UCSD-AML1 (cell line): Measurements from ENCODE around the gene CYB561D1.

Experiments
- DNase-seq: peaks from one replicate; lab custom pipeline; 2025; ENCODE audit not compliant: unreplicated experiment; lab: John Stamatoyannopoulos, UW

CYB561D1 gene

DNA sequence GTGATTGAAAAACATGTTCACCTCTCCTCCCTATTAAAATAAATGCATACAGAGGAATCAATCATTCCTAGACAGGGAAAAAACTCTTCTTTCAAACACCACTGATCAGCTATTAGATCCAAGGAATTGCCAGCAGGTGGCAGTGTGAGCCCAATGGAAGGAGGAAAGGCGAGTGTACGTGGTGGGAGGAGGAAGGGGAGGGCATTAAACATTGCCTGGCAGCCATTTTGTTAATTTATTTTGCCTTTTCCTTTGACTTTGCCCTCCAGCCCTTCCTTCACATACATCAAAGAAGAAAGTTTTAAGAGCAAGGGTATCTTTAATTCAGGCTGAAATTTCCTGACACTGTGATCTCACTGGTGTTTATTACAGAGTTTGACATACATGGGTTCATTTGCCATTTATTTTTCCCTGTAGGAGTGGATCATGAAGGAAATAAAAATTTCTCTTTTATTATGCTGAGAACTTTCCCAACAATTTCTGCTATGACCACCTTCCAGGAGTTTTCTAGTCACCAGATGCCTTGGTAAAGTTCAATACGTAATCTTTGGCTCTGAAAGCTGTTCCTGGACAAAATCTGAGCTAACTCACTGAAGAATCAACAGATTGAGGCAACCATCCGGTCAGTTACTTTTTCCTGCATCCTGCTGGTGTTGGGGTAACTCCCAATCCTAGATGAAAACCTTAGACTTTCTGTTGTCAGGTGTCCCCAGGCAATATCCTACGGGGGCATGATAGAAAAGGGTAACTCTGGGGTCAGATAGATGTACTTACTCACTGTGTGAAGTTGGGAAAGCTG, 52.6 kb downstream of the CYB561D1 start:
- DNase-seq: peak; percentile 76

DNA sequence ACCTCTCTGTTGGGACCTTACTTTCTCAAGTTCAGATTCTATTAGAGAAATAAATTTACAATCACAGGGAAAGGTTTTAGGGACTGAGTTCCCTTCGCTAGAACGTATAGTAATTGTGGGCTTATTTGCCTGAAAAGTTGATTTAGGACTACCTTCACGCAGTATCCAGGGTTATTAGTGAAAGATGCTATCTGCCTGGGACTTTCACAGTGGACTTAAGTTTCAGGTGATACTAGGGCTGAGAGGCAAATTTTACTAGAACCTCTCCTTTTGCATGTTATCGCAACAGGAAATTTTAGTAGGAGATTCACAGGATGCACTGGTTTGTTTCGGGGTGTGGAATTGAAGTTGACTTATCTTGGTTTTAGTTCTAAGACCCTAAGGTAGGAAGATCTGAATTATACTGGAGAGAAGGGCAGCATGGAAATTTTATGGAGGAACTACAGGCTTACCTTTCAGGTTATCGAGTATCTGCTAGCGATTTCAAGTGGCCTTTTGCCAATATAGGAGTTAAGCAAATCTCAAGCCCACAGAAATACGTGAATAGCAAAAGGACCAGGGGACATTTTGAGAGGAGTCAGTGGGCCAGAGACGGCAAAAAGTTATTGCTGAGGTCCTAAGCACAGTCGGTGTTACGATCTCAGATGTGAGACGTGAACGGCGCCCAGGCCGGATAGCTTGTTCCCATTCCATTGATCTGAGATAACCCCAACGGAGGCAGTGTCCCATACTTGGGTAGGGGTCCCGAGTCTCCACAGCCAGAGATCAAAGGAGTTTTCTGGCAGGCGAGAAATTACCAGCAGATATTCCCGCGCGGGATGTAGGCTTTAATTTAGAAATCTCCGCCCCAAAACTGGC, 53.8 kb downstream of the CYB561D1 start:
- DNase-seq: no peak

DNA sequence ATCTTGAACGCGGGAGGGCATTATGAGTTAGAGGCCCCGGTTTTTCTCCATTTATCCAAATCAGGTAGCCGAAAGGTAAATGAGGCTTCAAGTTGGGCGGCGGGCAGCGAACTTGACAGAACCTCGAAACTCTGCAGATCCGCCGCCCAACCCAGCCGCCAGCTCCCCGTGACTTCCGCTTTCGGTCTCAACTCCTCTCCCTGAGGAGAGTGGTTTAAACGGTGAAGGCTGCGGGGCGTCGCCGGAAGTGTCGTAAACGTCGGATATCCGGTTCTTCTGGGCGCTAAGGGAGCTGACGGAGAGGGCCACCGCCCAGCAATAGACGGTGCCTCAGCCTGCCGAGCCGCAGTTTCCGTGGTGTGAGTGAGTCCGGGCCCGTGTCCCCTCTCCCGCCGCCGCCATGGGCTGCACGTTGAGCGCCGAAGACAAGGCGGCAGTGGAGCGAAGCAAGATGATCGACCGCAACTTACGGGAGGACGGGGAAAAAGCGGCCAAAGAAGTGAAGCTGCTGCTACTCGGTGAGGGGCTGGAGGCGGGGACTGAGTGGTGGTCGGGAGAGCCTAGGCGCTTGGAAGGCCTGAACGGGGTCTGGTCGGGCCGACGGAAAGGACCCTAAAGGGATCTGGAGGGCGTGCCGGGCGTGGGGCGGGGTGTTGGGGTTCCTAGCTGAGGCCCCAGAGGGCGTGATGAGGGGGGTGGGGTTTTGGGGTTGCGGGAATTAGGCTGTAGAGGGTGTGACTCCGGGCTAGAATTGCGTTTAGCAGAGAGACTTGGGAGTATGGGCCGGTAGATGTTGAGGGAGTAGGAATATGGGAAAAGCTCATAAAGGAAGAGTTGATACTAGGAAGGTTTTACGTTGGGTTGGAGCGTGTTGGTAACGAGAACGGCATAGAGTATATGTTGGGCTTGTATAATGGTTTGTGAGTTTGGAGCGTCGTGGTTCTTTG, 54.7 kb downstream of the CYB561D1 start, which contains the start of gene GNAI3:
TSS of gene GNAI3 (plus strand) at position 295 of the 947 bp plus-strand sequence. CDS start at position 401, 106 bp downstream.
- peak; percentile 94 for DNase-seq
